Measurements from ENCODE around the gene ERCC6L. TPM values are rescaled to one million over a fixed set of nuclear protein-coding genes. Genes with fewer than 3 reads are reported as not detected.

The ERCC6L gene
- total and polyA plus RNA-seq, 2 donors from 2014 or later, result 0.16 TPM; not detected in 1

DNA sequence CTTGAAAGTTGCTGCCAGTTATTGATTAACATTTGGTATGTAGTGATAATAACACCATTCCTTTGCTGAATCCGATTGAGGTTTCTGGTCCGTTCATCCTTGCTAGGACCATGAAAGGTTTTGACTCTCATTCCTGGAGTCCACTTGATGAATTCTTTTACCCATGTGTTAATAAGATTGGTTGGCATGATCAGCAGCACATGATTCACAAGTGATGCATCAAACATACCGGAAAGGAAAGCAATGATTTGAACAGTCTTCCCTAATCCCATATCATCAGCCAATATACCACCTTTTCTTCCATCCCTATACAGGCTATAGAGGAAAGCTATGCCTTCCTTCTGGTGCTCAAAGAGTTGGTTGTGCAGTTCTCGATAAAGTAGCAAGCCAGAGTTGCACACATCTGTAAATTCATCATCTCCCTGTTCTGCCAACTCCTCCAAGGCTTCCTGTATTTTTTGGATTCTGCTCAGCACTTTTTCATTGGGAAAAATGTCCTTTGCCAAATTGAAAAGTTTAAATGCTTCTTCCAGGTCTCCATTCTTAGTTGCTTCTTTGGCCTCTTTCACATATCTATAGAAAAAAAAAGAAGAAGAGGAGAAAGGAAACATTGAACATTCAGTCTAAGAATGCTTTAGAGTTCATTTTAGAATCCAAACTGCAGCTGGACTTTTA is 30.6 kb downstream of the ERCC6L start:
- Histone ChIP-seq H3K9me3 (ENCODE audit: control insufficient read depth in 2 of 3, insufficient read depth in 1 of 3, low read length in 3 of 3) (no peaks in the 10 kb centered on the region), H3K4me1 (ENCODE audit: control insufficient read depth in 2 of 3, insufficient read depth in 2 of 3, low read depth in 1 of 3, low read length in 3 of 3) (no peaks in the 10 kb centered on the region), H3K4me3 (ENCODE audit: low read length in 3 of 3) (no peak overlapping the region), H3K27ac (ENCODE audit: low read depth in 2 of 2, low read length in 2 of 2) (no peak overlapping the region), H3K27me3 (ENCODE audit: control insufficient read depth, insufficient read depth, low read length) (no peaks in the 10 kb centered on the region), H3K9ac (ENCODE audit: low read length in 3 of 3) (no peak overlapping the region), H3K36me3 (ENCODE audit: control insufficient read depth in 2 of 3, insufficient read depth in 3 of 3, low read length in 3 of 3) (no peaks in the 10 kb centered on the region)
- no peak for FAIRE-seq
- intact Hi-C loops (cut with DNase I), result no loop called here
- DNase-seq, result no peak
- TF ChIP-seq, protein P1, sequence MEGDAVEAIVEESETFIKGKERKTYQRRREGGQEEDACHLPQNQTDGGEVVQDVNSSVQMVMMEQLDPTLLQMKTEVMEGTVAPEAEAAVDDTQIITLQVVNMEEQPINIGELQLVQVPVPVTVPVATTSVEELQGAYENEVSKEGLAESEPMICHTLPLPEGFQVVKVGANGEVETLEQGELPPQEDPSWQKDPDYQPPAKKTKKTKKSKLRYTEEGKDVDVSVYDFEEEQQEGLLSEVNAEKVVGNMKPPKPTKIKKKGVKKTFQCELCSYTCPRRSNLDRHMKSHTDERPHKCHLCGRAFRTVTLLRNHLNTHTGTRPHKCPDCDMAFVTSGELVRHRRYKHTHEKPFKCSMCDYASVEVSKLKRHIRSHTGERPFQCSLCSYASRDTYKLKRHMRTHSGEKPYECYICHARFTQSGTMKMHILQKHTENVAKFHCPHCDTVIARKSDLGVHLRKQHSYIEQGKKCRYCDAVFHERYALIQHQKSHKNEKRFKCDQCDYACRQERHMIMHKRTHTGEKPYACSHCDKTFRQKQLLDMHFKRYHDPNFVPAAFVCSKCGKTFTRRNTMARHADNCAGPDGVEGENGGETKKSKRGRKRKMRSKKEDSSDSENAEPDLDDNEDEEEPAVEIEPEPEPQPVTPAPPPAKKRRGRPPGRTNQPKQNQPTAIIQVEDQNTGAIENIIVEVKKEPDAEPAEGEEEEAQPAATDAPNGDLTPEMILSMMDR (IDR thresholded peaks at IDR 0.05; ENCODE audit: borderline replicate concordance, extremely low read depth, insufficient read depth), result no peak

DNA sequence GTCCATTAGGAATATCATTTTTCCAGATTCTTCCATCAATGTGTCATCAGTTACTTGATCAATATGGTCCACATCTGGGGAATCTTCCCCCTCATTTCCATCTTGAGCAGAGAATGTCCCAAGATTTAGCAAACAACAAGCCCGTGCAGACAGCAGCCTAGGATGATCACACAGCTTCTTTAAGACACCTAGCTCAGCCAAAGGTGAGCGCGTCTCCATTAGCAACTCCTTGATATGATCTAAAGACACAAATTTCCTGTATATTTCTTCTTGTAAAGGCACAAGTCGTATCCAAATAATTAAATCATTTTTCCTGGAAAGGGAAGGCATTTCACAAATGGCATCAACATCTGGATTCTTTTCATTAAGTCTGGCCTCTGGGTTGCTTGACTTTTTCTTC is 31.5 kb downstream of the ERCC6L start:
- TF ChIP-seq, protein P1 (IDR thresholded peaks at IDR 0.05; ENCODE audit: borderline replicate concordance, extremely low read depth, insufficient read depth), result no peak
- Histone ChIP-seq H3K27ac (ENCODE audit: low read depth in 2 of 2, low read length in 2 of 2) (no peak overlapping the region), H3K27me3 (ENCODE audit: control insufficient read depth, insufficient read depth, low read length) (no peaks in the 10 kb centered on the region), H3K4me3 (ENCODE audit: low read length in 3 of 3) (no peak overlapping the region), H3K36me3 (ENCODE audit: control insufficient read depth in 2 of 3, insufficient read depth in 3 of 3, low read length in 3 of 3) (no peaks in the 10 kb centered on the region), H3K4me1 (ENCODE audit: control insufficient read depth in 2 of 3, insufficient read depth in 2 of 3, low read depth in 1 of 3, low read length in 3 of 3) (no peaks in the 10 kb centered on the region), H3K9ac (ENCODE audit: low read length in 3 of 3) (no peak overlapping the region), H3K9me3 (ENCODE audit: control insufficient read depth in 2 of 3, insufficient read depth in 1 of 3, low read length in 3 of 3) (no peaks in the 10 kb centered on the region)
- DNase-seq (no peak), FAIRE-seq (no peak)
- intact Hi-C loops (cut with DNase I), result no loop called here

GRCh38 chrX:72205706-72206105 is 33.1 kb downstream of the ERCC6L start:
- Histone ChIP-seq H3K4me1 (ENCODE audit: control insufficient read depth in 2 of 3, insufficient read depth in 2 of 3, low read depth in 1 of 3, low read length in 3 of 3) (no peaks in the 10 kb centered on the region), H3K9me3 (ENCODE audit: control insufficient read depth in 2 of 3, insufficient read depth in 1 of 3, low read length in 3 of 3) (no peaks in the 10 kb centered on the region), H3K4me3 (ENCODE audit: low read length in 3 of 3) (no peak overlapping the region), H3K27ac (ENCODE audit: low read depth in 2 of 2, low read length in 2 of 2) (no peak overlapping the region), H3K9ac (ENCODE audit: low read length in 3 of 3) (no peak overlapping the region), H3K27me3 (ENCODE audit: control insufficient read depth, insufficient read depth, low read length) (no peaks in the 10 kb centered on the region), H3K36me3 (ENCODE audit: control insufficient read depth in 2 of 3, insufficient read depth in 3 of 3, low read length in 3 of 3) (no peaks in the 10 kb centered on the region)
- intact Hi-C loops (cut with DNase I), result no loop called here
- TF ChIP-seq, protein P1 (IDR thresholded peaks at IDR 0.05; ENCODE audit: borderline replicate concordance, extremely low read depth, insufficient read depth), result no peak
- FAIRE-seq (no peak), DNase-seq (no peak)

GRCh38 chrX:72203421-72203820 is 35.4 kb downstream of the ERCC6L start:
- Histone ChIP-seq H3K4me3 (ENCODE audit: low read length in 3 of 3) (no peak overlapping the region), H3K4me1 (ENCODE audit: control insufficient read depth in 2 of 3, insufficient read depth in 2 of 3, low read depth in 1 of 3, low read length in 3 of 3) (no peaks in the 10 kb centered on the region), H3K36me3 (ENCODE audit: control insufficient read depth in 2 of 3, insufficient read depth in 3 of 3, low read length in 3 of 3) (no peaks in the 10 kb centered on the region), H3K9me3 (ENCODE audit: control insufficient read depth in 2 of 3, insufficient read depth in 1 of 3, low read length in 3 of 3) (no peaks in the 10 kb centered on the region), H3K27me3 (ENCODE audit: control insufficient read depth, insufficient read depth, low read length) (no peaks in the 10 kb centered on the region), H3K9ac (ENCODE audit: low read length in 3 of 3) (no peak overlapping the region), H3K27ac (ENCODE audit: low read depth in 2 of 2, low read length in 2 of 2) (no peak overlapping the region)
- no peak for DNase-seq
- intact Hi-C loops (cut with DNase I), result no loop called here
- TF ChIP-seq, protein P1 (IDR thresholded peaks at IDR 0.05; ENCODE audit: borderline replicate concordance, extremely low read depth, insufficient read depth), result no peak
- FAIRE-seq, result no peak

Data from kidney (tissue), 14 donors.